Mesendoderm (in vitro differentiated cells): ENCODE results near the gene GRK3.
"Not testable (repeated sequence)": the region's sequence is repeated elsewhere in the genome, so short reads cannot be mapped to it uniquely, and the experiment has no call there.

ENCODE experiments used
- DNase-seq: peaks from one replicate; pipeline ENCODE4 v3.0.0; 2013
- H2AK5ac ChIP-seq: 2 replicates; pipeline ENCODE4 v1.6.1; 2013; ENCODE audit warnings: low read length, inconsistent platforms
- H2BK120ac ChIP-seq: 2 replicates; pipeline ENCODE4 v1.6.1; 2013; ENCODE audit warnings: low read depth, mild to moderate bottlenecking, low read length, moderate library complexity, mixed read lengths
- H2BK15ac ChIP-seq: replicated peaks from 2 replicates; pipeline ENCODE4 v1.6.1; 2013; ENCODE audit warnings: low read depth, mild to moderate bottlenecking, moderate library complexity
- H2BK5ac ChIP-seq: 2 replicates; pipeline ENCODE4 v1.6.1; 2013; ENCODE audit warnings: low read length, inconsistent platforms
- H3K18ac ChIP-seq: 2 replicates; pipeline ENCODE4 v1.6.1; 2013; ENCODE audit warnings: mild to moderate bottlenecking, low read length, mixed read lengths
- H3K23ac ChIP-seq: one replicate; pipeline ENCODE4 v1.6.1; 2013; ENCODE audit warnings: low read length
- H3K27ac ChIP-seq: 2 replicates; pipeline ENCODE4 v1.5.1; 2013; ENCODE audit warnings: low read depth, mild to moderate bottlenecking, inconsistent platforms, low read length, moderate library complexity
- H3K27me3 ChIP-seq: 2 replicates; pipeline ENCODE4 v1.6.1; 2013; ENCODE audit warnings: low read length, control low read depth, mild to moderate bottlenecking, inconsistent platforms; ENCODE audit not compliant: insufficient read depth, poor library complexity
- H3K36me3 ChIP-seq: 2 replicates; pipeline ENCODE4 v1.6.1; 2013; ENCODE audit warnings: low read length, inconsistent platforms; ENCODE audit not compliant: control insufficient read depth, insufficient read depth
- H3K4ac ChIP-seq: one replicate; pipeline ENCODE4 v1.6.1; 2013; ENCODE audit warnings: low read depth, mild to moderate bottlenecking, low read length, moderate library complexity
- H3K4me1 ChIP-seq: 2 replicates; pipeline ENCODE4 v1.6.1; 2013; ENCODE audit warnings: low read depth, low read length, inconsistent platforms; ENCODE audit not compliant: control insufficient read depth
- H3K4me2 ChIP-seq: 2 replicates; pipeline ENCODE4 v1.6.1; 2013; ENCODE audit warnings: low read length
- H3K4me3 ChIP-seq: 2 replicates; pipeline ENCODE4 v1.5.1; 2013; ENCODE audit warnings: mild to moderate bottlenecking, low read length
- H3K56ac ChIP-seq: one replicate; pipeline ENCODE4 v1.6.1; 2013; ENCODE audit warnings: low read length
- H3K79me1 ChIP-seq: 2 replicates; pipeline ENCODE4 v1.6.1; 2013; ENCODE audit warnings: low read length, inconsistent platforms
- H3K79me2 ChIP-seq: 2 replicates; pipeline ENCODE4 v1.6.1; 2013; ENCODE audit warnings: mild to moderate bottlenecking, low read length; ENCODE audit not compliant: control insufficient read depth, insufficient read depth
- H3K9ac ChIP-seq: 2 replicates; pipeline ENCODE4 v1.6.1; 2013; ENCODE audit warnings: low read length, inconsistent platforms
- H4K5ac ChIP-seq: one replicate; pipeline ENCODE4 v1.6.1; 2013; ENCODE audit warnings: low read length
- H4K8ac ChIP-seq: one replicate; pipeline ENCODE4 v1.6.1; 2013; ENCODE audit warnings: low read depth, mild to moderate bottlenecking, control low read depth, low read length, moderate library complexity
- WGBS: extraction: QIAGEN DNeasy Blood & Tissue Kit; methylation state at CpG from one replicate; pipeline ENCODE4 v1.1.7; 2013; ENCODE audit warnings: low lambda C conversion rate, missing lambda C conversion rate; ENCODE audit not compliant: insufficient coverage; ENCODE audit errors: extremely low coverage; 5-methylcytosine and 5-hydroxymethylcytosine counted together

Gene GRK3

GRCh38 chr22:25623851-25624250 lies 59.4 kb downstream of the GRK3 start:
- no peak overlapping the region for H2BK120ac ChIP-seq
- no peak overlapping the region for H4K5ac ChIP-seq
- H3K23ac ChIP-seq = no peak overlapping the region
- H4K8ac ChIP-seq = no peak overlapping the region
- no peak overlapping the region for H2BK15ac ChIP-seq
- no peaks in the 10 kb centered on the region for H3K79me1 ChIP-seq
- H3K79me2 ChIP-seq = no peaks in the 10 kb centered on the region
- H3K56ac ChIP-seq = no peak overlapping the region
- no peaks in the 10 kb centered on the region for H3K36me3 ChIP-seq
- H2AK5ac ChIP-seq = no peak overlapping the region
- DNase-seq = no peak
- no CpG with 5 or more reads among the region's 7 CpGs for WGBS
- H3K4me1 ChIP-seq = peaks cover 8% of the 10 kb centered on the region
- no peak overlapping the region for H2BK5ac ChIP-seq
- no peak overlapping the region for H3K18ac ChIP-seq
- H3K4me2 ChIP-seq = no peak overlapping the region
- H3K9ac ChIP-seq = no peak overlapping the region
- H3K4ac ChIP-seq = no peak overlapping the region
- H3K4me3 ChIP-seq = no peak overlapping the region
- H3K27me3 ChIP-seq = no peaks in the 10 kb centered on the region
- H3K27ac ChIP-seq = no peak overlapping the region

GRCh38 chr22:25624476-25624875 lies 60.0 kb downstream of the GRK3 start:
- H4K8ac ChIP-seq = no peak overlapping the region
- H3K9ac ChIP-seq = no peak overlapping the region
- no peak overlapping the region for H3K4me3 ChIP-seq
- no peaks in the 10 kb centered on the region for H3K79me1 ChIP-seq
- no peak overlapping the region for H2BK120ac ChIP-seq
- no peak overlapping the region for H2AK5ac ChIP-seq
- no peaks in the 10 kb centered on the region for H3K27me3 ChIP-seq
- peaks cover 8% of the 10 kb centered on the region for H3K4me1 ChIP-seq
- no peak overlapping the region for H3K4me2 ChIP-seq
- H3K79me2 ChIP-seq = no peaks in the 10 kb centered on the region
- H3K27ac ChIP-seq = no peak overlapping the region
- no peak overlapping the region for H3K56ac ChIP-seq
- no peak for DNase-seq
- H3K36me3 ChIP-seq = no peaks in the 10 kb centered on the region
- no peak overlapping the region for H4K5ac ChIP-seq
- no peak overlapping the region for H2BK5ac ChIP-seq
- H3K23ac ChIP-seq = no peak overlapping the region
- no peak overlapping the region for H3K4ac ChIP-seq
- H2BK15ac ChIP-seq = no peak overlapping the region
- WGBS = no CpG with 5 or more reads among the region's 6 CpGs
- no peak overlapping the region for H3K18ac ChIP-seq

- not testable (repeated sequence) for H3K4me2 ChIP-seq, H3K4me1 ChIP-seq, H3K79me1 ChIP-seq, H4K5ac ChIP-seq, H3K4me3 ChIP-seq, H3K36me3 ChIP-seq, H3K4ac ChIP-seq, H3K27ac ChIP-seq, H2BK120ac ChIP-seq, H2BK15ac ChIP-seq, H3K79me2 ChIP-seq, H2BK5ac ChIP-seq, H3K27me3 ChIP-seq, H2AK5ac ChIP-seq, H3K9ac ChIP-seq, H3K23ac ChIP-seq, H3K56ac ChIP-seq, H4K8ac ChIP-seq, DNase-seq, H3K18ac ChIP-seq
- WGBS = no CpG with 5 or more reads among the region's 20 CpGs
Observed at GRCh38 chr22:25625747-25626623, 61.5 kb downstream of the GRK3 start.

- Histone ChIP-seq H3K79me2 (no peaks in the 10 kb centered on the region), H2BK120ac (no peak overlapping the region), H3K9ac (no peak overlapping the region), H2BK5ac (no peak overlapping the region), H2AK5ac (no peak overlapping the region), H3K36me3 (no peaks in the 10 kb centered on the region), H3K4ac (no peak overlapping the region), H3K4me1 (peaks cover 3% of the 10 kb centered on the region), H3K4me2 (no peak overlapping the region), H3K23ac (no peak overlapping the region), H4K8ac (no peak overlapping the region), H3K4me3 (no peak overlapping the region), H4K5ac (no peak overlapping the region), H2BK15ac (no peak overlapping the region), H3K56ac (no peak overlapping the region), H3K18ac (no peak overlapping the region), H3K27ac (no peak overlapping the region), H3K27me3 (no peaks in the 10 kb centered on the region), H3K79me1 (no peaks in the 10 kb centered on the region)
- WGBS = no CpG with 5 or more reads among the region's 4 CpGs
- DNase-seq = no peak
Observed at GRCh38 chr22:25626624-25626990, 62.1 kb downstream of the GRK3 start.

GRCh38 chr22:25627271-25627852 lies 62.9 kb downstream of the GRK3 start:
- H2BK120ac ChIP-seq = no peak overlapping the region

More at GRCh38 chr22:25627271-25627852, 62.9 kb downstream of the GRK3 start:
- Histone ChIP-seq H2BK5ac (no peak overlapping the region), H4K5ac (no peak overlapping the region), H3K23ac (no peak overlapping the region), H3K79me2 (no peaks in the 10 kb centered on the region), H3K4me1 (peaks cover 3% of the 10 kb centered on the region), H3K79me1 (no peaks in the 10 kb centered on the region), H3K27ac (no peak overlapping the region), H2BK15ac (no peak overlapping the region), H3K36me3 (no peaks in the 10 kb centered on the region), H3K4me3 (no peak overlapping the region), H2AK5ac (no peak overlapping the region), H4K8ac (no peak overlapping the region), H3K56ac (no peak overlapping the region), H3K18ac (no peak overlapping the region), H3K4ac (no peak overlapping the region), H3K9ac (no peak overlapping the region), H3K4me2 (no peak overlapping the region), H3K27me3 (no peaks in the 10 kb centered on the region)
- no CpG with 5 or more reads among the region's 4 CpGs for WGBS
- peak; percentile 10 for DNase-seq
